AG09309 (cell line): ENCODE results near the gene ASCL2.

Experiments
- DNase-seq: peaks from one replicate; pipeline ENCODE4 v3.0.0-alpha.2; 2010; ENCODE audit warnings: low read depth
- H3K4me3 ChIP-seq: 2 replicates; pipeline ENCODE4 v1.5.1; 2011; ENCODE audit warnings: mild to moderate bottlenecking, low read depth, low read length, moderate library complexity; ENCODE audit not compliant: control insufficient read depth
- CTCF ChIP-seq: IDR thresholded peaks from 2 replicates; pipeline ENCODE4 v1.5.1; 2011; ENCODE audit warnings: mild to moderate bottlenecking, low read depth, low read length, inconsistent platforms; ENCODE audit not compliant: insufficient read depth, control insufficient read depth; ENCODE audit errors: missing control alignments

Gene ASCL2

DNA sequence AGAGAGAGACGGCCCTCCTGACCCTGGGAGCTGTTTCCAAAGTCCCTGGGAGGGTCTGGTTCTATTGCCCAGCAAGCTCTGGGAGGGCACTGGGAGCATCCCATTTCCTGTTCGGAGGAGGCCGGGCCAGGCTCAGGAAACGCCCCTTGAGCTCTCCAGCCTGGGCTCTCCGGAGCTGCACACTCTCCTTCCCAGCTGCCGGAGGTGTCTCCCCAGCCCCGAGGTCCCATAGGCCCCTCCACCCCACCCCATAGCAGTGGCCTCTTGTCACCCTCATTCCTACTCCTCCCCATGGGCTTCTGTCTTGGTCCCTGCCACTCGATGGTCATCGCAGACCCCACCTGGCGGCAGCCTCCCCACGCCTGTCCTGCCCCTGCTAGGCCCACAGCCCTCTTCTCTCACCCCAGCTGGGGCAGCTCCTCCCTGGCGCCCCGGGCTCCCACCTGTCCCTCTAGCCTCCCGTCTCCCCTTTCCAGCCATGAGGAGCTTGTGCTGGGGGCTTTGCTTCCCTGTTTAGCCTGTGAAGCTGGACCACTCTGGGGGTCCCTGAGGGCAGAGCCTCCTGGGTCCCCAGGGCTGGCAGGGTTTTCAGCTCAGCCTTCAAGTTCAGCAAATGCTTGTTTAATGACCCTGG lies 34.2 kb upstream of the ASCL2 start:
- no peak overlapping the region for H3K4me3 ChIP-seq
- DNase-seq, result no peak
- TF ChIP-seq CTCF, result no peak

GRCh38 chr11:2303627-2304505 lies 33.5 kb upstream of the ASCL2 start:
- no peak for TF ChIP-seq CTCF
- no peak for DNase-seq
- H3K4me3 ChIP-seq, result no peak overlapping the region

DNA sequence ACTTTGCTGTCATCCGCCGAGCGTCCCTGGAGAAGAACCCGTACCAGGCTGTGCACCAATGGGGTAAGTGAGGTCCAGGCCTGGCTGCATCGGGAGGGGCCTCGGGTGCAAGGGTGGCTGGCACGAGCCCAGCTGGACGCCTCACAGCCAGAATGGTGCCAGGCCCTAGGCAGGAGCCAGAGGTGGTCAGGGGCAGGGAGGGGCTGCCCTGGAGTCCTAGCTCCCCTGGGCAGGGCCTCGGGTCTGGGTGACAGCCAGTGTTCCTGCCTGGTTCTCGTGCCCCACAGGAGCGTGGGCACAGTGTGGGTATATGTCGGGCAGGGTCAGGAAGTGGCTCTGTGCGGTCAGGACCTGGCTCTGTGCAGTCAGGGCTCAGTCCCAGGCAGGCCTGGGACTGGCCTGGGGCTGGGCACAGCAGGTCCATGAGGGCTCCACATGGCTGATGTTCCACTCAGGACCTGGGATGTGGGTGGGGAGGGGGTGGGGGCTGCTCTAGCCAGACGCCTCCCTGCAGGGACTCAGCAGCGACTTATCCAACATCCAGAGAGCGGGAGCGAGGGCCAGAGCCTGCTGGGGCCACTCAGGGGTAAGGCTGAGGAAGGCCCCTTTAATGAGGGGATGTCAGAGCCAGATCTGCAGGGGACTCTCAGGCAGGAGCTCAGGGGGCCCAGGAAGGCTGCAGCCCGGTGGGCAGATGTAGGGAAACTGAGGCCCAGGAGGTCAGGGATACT lies 32.7 kb upstream of the ASCL2 start:
- TF ChIP-seq CTCF, result no peak
- no peak for DNase-seq
- no peak overlapping the region for H3K4me3 ChIP-seq

DNA sequence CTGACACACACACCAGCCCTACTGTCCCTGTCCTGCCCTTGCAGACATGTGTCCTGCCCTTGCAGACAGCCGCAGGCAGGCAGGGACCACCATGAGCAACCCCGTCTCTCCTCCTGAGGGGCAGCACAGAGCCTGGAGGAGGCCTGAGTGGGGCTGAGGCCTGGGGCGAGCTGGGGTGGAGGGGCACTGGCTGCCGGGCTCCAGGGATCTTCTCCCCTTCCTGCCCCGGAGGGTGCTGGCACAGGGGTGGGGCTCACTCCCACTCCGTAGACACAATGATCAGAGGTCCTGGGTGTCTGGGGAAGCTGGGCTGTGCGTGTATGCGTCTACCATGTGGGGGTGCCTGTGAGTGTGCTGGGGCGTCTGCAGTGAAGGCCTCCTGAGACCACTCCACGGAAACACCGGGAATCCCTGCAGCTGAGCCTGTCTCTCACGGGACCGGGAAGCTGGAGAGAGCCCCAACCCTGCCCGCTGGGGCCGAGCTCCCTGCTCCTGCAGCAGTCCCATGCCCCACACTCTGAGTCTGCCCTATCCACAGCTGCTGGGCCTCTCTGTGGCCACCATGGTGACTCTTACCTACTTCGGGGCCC lies 32.0 kb upstream of the ASCL2 start:
- no peak overlapping the region for H3K4me3 ChIP-seq
- no peak for TF ChIP-seq CTCF
- no peak for DNase-seq

DNA sequence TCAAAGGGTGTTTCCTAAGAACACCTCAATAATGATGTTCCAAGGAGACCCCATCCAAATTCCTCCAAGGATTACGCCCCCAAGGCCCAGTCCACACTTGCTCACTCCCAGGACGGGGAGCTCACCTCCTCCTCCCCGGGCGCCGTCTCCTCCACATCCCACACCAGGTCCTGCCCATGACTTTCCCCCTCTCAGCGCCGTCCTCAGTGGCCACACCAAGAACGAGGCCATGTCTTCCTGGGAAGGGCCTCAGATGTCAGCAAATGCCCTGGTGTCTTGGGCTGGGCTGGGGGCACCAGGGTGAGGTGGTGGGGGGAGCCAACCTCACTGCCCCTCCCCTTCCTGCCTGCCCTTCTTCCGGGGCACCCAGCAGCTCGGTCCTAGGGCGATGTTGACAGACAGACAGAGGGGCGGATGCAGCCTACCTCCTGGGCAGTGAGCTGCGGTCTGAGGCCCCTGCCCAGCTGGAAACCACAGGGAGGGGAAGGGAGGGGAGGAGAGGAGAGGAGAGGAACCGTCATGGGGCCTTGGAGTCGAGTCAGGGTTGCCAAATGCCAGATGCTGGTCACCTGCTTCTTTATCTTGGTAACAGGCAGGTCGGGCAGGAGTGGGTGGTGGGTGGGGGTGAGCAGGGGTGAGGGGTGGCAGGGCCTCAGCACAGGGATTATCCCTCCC lies 31.4 kb upstream of the ASCL2 start, which contains the start of the genes C11orf21 and TSPAN32:
TSS of gene C11orf21 (minus strand) at position 288 of the 675 bp plus-strand sequence. CDS start at position 178, 110 bp downstream.
TSS of gene TSPAN32 (plus strand) at position 383 of the 675 bp plus-strand sequence. CDS start at position 520, 137 bp downstream.
- DNase-seq, result no peak
- no peak within 1 kb of the TSS for H3K4me3 ChIP-seq
- no peak for TF ChIP-seq CTCF
